ENCODE results near the gene IPO8. TPM values are rescaled to one million over a fixed set of nuclear protein-coding genes. Genes with fewer than 3 reads are reported as not detected.

IPO8 gene
- total and polyA plus RNA-seq, 2 of the 8 experiments (the other 6 are each of a cell fraction or from before 2014, with no cell fraction given), result 7.2 to 59.8 TPM

GRCh38 chr12:30707613-30708342 is 12.1 kb upstream of the IPO8 start (continued):
- TF ChIP-seq CBX8 (IDR thresholded peaks at IDR 0.05; ENCODE audit: borderline replicate concordance, low read depth, low read length) (no peak), BACH1 (IDR thresholded peaks at IDR 0.05; ENCODE audit: low read length) (no peak)
